ENCODE measurements around the gene NANOS2. TPM values are rescaled to one million over a fixed set of nuclear protein-coding genes. Genes with fewer than 3 reads are reported as not detected.

NANOS2 gene
- total and polyA plus RNA-seq, 9 of the 15 experiments (the other 6 are each of a cell fraction or from before 2014, with no cell fraction given) = not detected

- intact Hi-C loops (cut with micrococcal nuclease) = no loop called here
- H3K4me1 ChIP-seq (replicated peaks in 1 of 2; ENCODE audit: control insufficient read depth in 2 of 2, insufficient read depth in 2 of 2, low read length in 2 of 2) = peaks cover 5 to 7% of the 10 kb centered on the region in 2 experiments; a peak in 3 of 5 replicates
- 20% methylated on average over 6 of the region's 7 CpGs for WGBS (ENCODE audit: insufficient coverage, low coverage, missing lambda C conversion rate)
- in situ Hi-C loops (cut with MboI) = loop anchor here (10.0 kb wide), 1 partner anchor 345 kb away; no protein-coding TSS in a partner anchor
- DNase-seq (ENCODE audit: extremely low read depth in 1 of 4, low spot score in 3 of 4) (no peak), FAIRE-seq (no peak), ATAC-seq (peak; percentile 41; the same call in 2 of the 3 replicates)
- H2AFZ ChIP-seq (ENCODE audit: low read depth, low read length) = no peak overlapping the region
- no peak overlapping the region for H3K27ac ChIP-seq (ENCODE audit: extremely low read depth, low read depth, low read length)
- no peaks in the 10 kb centered on the region for H3K9me3 ChIP-seq (replicated peaks; ENCODE audit: control insufficient read depth, insufficient read depth, low read depth, low read length)
- no peaks in the 10 kb centered on the region for H4K20me1 ChIP-seq (replicated peaks; ENCODE audit: control insufficient read depth, insufficient read depth, low read length)
- no peaks in the 10 kb centered on the region for H3K9me1 ChIP-seq (ENCODE audit: control insufficient read depth, insufficient read depth, low read length)
- peaks cover 17 to 20% of the 10 kb centered on the region in 2 experiments; a peak in 4 of 5 replicates for H3K27me3 ChIP-seq (ENCODE audit: control insufficient read depth in 2 of 2, insufficient read depth in 2 of 2, low read length in 2 of 2)
- H3K36me3 ChIP-seq (ENCODE audit: control insufficient read depth, insufficient read depth, low read length) = no peaks in the 10 kb centered on the region
- H3K79me2 ChIP-seq (ENCODE audit: control insufficient read depth, insufficient read depth, low read length) = no peaks in the 10 kb centered on the region
- ChIA-PET POLR2A (interaction anchor here (0.6 to 1.2 kb wide), 3 partner anchors 17 to 1564 kb away, joined by 3 to 4 read pairs (median 3); partner anchors contain the start of genes KPTN and MYPOP), CTCF (ENCODE audit: low intra/inter-chr PET ratio) (interaction anchor here (0.6 kb wide), 1 partner anchor 41 kb away, joined by 3 read pairs; no protein-coding TSS in a partner anchor)
- TF ChIP-seq, protein P1, sequence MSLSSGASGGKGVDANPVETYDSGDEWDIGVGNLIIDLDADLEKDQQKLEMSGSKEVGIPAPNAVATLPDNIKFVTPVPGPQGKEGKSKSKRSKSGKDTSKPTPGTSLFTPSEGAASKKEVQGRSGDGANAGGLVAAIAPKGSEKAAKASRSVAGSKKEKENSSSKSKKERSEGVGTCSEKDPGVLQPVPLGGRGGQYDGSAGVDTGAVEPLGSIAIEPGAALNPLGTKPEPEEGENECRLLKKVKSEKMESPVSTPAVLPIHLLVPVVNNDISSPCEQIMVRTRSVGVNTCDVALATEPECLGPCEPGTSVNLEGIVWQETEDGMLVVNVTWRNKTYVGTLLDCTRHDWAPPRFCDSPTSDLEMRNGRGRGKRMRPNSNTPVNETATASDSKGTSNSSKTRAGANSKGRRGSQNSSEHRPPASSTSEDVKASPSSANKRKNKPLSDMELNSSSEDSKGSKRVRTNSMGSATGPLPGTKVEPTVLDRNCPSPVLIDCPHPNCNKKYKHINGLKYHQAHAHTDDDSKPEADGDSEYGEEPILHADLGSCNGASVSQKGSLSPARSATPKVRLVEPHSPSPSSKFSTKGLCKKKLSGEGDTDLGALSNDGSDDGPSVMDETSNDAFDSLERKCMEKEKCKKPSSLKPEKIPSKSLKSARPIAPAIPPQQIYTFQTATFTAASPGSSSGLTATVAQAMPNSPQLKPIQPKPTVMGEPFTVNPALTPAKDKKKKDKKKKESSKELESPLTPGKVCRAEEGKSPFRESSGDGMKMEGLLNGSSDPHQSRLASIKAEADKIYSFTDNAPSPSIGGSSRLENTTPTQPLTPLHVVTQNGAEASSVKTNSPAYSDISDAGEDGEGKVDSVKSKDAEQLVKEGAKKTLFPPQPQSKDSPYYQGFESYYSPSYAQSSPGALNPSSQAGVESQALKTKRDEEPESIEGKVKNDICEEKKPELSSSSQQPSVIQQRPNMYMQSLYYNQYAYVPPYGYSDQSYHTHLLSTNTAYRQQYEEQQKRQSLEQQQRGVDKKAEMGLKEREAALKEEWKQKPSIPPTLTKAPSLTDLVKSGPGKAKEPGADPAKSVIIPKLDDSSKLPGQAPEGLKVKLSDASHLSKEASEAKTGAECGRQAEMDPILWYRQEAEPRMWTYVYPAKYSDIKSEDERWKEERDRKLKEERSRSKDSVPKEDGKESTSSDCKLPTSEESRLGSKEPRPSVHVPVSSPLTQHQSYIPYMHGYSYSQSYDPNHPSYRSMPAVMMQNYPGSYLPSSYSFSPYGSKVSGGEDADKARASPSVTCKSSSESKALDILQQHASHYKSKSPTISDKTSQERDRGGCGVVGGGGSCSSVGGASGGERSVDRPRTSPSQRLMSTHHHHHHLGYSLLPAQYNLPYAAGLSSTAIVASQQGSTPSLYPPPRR (CRISPR knock-in tag; IDR thresholded peaks at IDR 0.05; ENCODE audit: borderline replicate concordance) = no peak
- TF ChIP-seq KHSRP (IDR thresholded peaks at IDR 0.05) = no peak
- TF ChIP-seq HDAC6 (IDR thresholded peaks at IDR 0.05; ENCODE audit: low read depth, low read length) = no peak
- no peak for TF ChIP-seq KDM5B (IDR thresholded peaks at IDR 0.05; ENCODE audit: insufficient replicate concordance, low read depth, low read length)
- no peak for TF ChIP-seq ARHGAP35 (IDR thresholded peaks at IDR 0.05; ENCODE audit: partially characterized antibody)
- TF ChIP-seq SUPT5H (IDR thresholded peaks at IDR 0.05) = no peak
- no peak for TF ChIP-seq NEUROD1 (IDR thresholded peaks at IDR 0.05; ENCODE audit: borderline replicate concordance, low read depth, low read length, partially characterized antibody)
- H3K9ac ChIP-seq (ENCODE audit: insufficient read depth in 1 of 2, low read depth in 2 of 2, low read length in 2 of 2) = no peak overlapping the region
- no peak overlapping the region for H3K4me3 ChIP-seq
- H3K4me2 ChIP-seq (ENCODE audit: insufficient read depth, low read length) = no peak overlapping the region
- BruUV-seq (replicated peaks) = no TSS peak
Observed at GRCh38 chr19:45919678-45920077, 5.1 kb upstream of the NANOS2 start.

Data from K562 (cell line).